HEK293 (cell line): ENCODE data around the gene UPK3A.

Experiments
- CTCF ChIP-seq: fragments of 450-650 bp; formaldehyde crosslinking; IDR thresholded peaks from 2 replicates; pipeline ENCODE4 v1.5.1; 2016; ENCODE audit warnings: missing biosample characterization, missing genetic modification characterization
- OSR2 ChIP-seq: fragments of 450-650 bp; formaldehyde crosslinking; IDR thresholded peaks from 2 replicates; pipeline ENCODE4 v1.5.1; 2016; ENCODE audit warnings: missing biosample characterization, missing genetic modification characterization
- YY1 ChIP-seq: fragments of 450-650 bp; formaldehyde crosslinking; IDR thresholded peaks from 2 replicates; pipeline ENCODE4 v1.5.1; 2018; ENCODE audit warnings: missing biosample characterization, missing genetic modification characterization
- ZNF302 ChIP-seq: fragments of 450-650 bp; formaldehyde crosslinking; IDR thresholded peaks from 2 replicates; pipeline ENCODE4 v1.5.1; 2016; ENCODE audit warnings: missing biosample characterization, missing genetic modification characterization, low read depth
- ZNF558 ChIP-seq: fragments of 450-650 bp; formaldehyde crosslinking; IDR thresholded peaks from 2 replicates; pipeline ENCODE4 v1.5.1; 2016; ENCODE audit warnings: missing biosample characterization, missing genetic modification characterization
- ZNF561 ChIP-seq: fragments of 450-650 bp; IDR thresholded peaks from 2 replicates; pipeline ENCODE4 v1.5.1; 2018; ENCODE audit warnings: missing biosample characterization, missing genetic modification characterization, borderline replicate concordance
- ZNF596 ChIP-seq: fragments of 450-650 bp; IDR thresholded peaks from 2 replicates; pipeline ENCODE4 v1.5.0; 2018; ENCODE audit warnings: missing biosample characterization, mild to moderate bottlenecking, missing genetic modification characterization, moderate library complexity
- ZNF629 ChIP-seq: fragments of 450-650 bp; formaldehyde crosslinking; IDR thresholded peaks from 2 replicates; pipeline ENCODE4 v1.5.1; 2017; ENCODE audit warnings: missing biosample characterization, missing genetic modification characterization
- TF ChIP-seq, protein P1 (sequence below): fragments of 450-650 bp; formaldehyde crosslinking; IDR thresholded peaks from 2 replicates; pipeline ENCODE4 v1.5.1; 2016; ENCODE audit warnings: missing biosample characterization, missing genetic modification characterization

DNA sequence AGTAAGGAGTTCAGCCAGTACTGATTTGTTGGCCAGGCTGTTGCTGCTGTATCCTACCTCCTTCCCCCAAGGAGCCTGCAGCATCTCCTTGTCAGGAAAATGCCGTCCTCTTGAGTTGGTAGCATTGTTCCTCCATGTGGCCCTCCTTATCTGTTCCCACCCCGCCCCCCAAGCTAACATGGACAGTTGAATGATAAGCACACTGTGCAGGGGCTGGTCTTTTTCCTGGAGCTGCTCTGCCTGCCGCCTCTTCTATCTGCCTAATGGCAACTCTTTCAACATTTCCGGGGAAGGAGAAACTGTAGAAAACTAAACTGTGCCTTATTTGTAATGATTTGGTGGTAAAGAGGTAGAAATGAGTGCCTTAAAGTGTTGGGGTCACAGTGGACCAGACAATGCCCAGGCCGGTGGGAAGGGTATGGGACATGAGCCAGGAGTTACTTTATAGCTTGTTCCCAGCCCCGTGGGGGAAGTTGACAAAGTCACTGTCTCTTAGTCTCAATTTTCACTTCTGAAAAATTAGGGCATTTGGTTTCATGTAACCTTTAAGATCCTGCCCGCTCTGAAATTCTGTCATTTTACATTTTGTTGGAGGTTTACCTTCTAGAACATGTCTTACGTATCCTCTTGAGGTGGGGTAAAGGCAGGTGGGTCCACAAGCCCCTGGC, 29.4 kb downstream of the UPK3A start:
- TF ChIP-seq CTCF (tag by site-specific recombination) (no peak), ZNF558 (tag by site-specific recombination) (no peak), ZNF561 (tag by site-specific recombination) (no peak), ZNF302 (tag by site-specific recombination) (no peak), OSR2 (tag by site-specific recombination) (no peak), ZNF629 (no peak), ZNF596 (tag by site-specific recombination) (no peak), YY1 (tag by site-specific recombination) (no peak)
- TF ChIP-seq, protein P1, sequence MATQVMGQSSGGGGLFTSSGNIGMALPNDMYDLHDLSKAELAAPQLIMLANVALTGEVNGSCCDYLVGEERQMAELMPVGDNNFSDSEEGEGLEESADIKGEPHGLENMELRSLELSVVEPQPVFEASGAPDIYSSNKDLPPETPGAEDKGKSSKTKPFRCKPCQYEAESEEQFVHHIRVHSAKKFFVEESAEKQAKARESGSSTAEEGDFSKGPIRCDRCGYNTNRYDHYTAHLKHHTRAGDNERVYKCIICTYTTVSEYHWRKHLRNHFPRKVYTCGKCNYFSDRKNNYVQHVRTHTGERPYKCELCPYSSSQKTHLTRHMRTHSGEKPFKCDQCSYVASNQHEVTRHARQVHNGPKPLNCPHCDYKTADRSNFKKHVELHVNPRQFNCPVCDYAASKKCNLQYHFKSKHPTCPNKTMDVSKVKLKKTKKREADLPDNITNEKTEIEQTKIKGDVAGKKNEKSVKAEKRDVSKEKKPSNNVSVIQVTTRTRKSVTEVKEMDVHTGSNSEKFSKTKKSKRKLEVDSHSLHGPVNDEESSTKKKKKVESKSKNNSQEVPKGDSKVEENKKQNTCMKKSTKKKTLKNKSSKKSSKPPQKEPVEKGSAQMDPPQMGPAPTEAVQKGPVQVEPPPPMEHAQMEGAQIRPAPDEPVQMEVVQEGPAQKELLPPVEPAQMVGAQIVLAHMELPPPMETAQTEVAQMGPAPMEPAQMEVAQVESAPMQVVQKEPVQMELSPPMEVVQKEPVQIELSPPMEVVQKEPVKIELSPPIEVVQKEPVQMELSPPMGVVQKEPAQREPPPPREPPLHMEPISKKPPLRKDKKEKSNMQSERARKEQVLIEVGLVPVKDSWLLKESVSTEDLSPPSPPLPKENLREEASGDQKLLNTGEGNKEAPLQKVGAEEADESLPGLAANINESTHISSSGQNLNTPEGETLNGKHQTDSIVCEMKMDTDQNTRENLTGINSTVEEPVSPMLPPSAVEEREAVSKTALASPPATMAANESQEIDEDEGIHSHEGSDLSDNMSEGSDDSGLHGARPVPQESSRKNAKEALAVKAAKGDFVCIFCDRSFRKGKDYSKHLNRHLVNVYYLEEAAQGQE (tag by site-specific recombination): no peak
